RWPE1 (cell line): ENCODE data around the gene PIK3C2B.

Source experiments
- CTCF ChIA-PET: fragments of 350-600 bp; sonication (Branson Sonifier 250); formaldehyde crosslinking; extraction: SDS; loops from one replicate; lab custom pipeline; 2021; lab: Yijun Ruan, JAX
- POLR2A ChIA-PET: fragments of 400-600 bp; formaldehyde crosslinking; extraction: SDS; loops from one replicate; lab custom pipeline; 2020; ENCODE audit warnings: antibody characterized with exemption; ENCODE audit not compliant: low non-redundant PET; lab: Yijun Ruan, JAX
- DNase-seq: peaks from one replicate; pipeline ENCODE4 v3.0.0; 2012; ENCODE audit warnings: low spot score
- H3K27ac ChIP-seq: fragments of 450-650 bp; 2 replicates; pipeline ENCODE4 v1.5.1; 2017
- CTCF ChIP-seq: fragments of 450-650 bp; conservative IDR thresholded peaks from 2 replicates; pipeline ENCODE4 v1.5.1; 2017; ENCODE audit warnings: low read depth, mild to moderate bottlenecking

PIK3C2B gene

GRCh38 chr1:204477036-204477740 lies 17.4 kb downstream of the PIK3C2B start:
- ChIA-PET POLR2A (no interaction called here), CTCF (interaction anchor here (0.8 to 3.8 kb wide), 3 partner anchors 17 to 46 kb away, joined by 3 to 22 read pairs (median 14); no protein-coding TSS in a partner anchor)
- H3K27ac ChIP-seq: no peak overlapping the region

GRCh38 chr1:204476563-204476962 lies 18.0 kb downstream of the PIK3C2B start:
- POLR2A ChIA-PET: no interaction called here
- TF ChIP-seq CTCF: no peak
- DNase-seq: no peak
- CTCF ChIA-PET: interaction anchor here (3.7 kb wide), 1 partner anchor 45 kb away, joined by 22 read pairs; no protein-coding TSS in a partner anchor
- H3K27ac ChIP-seq: no peak overlapping the region

More at GRCh38 chr1:204477036-204477740, 17.4 kb downstream of the PIK3C2B start:
- DNase-seq: no peak
- no peak for TF ChIP-seq CTCF

- CTCF ChIA-PET: no interaction called here
- POLR2A ChIA-PET: no interaction called here
- no peak overlapping the region for H3K27ac ChIP-seq
- no peak for DNase-seq
- no peak for TF ChIP-seq CTCF
Measured at GRCh38 chr1:204475656-204476432, 18.8 kb downstream of the PIK3C2B start.

- DNase-seq: no peak
- H3K27ac ChIP-seq: no peak overlapping the region
- ChIA-PET CTCF (no interaction called here), POLR2A (no interaction called here)
- TF ChIP-seq CTCF: no peak
Measured at GRCh38 chr1:204473400-204473965, 21.1 kb downstream of the PIK3C2B start.

GRCh38 chr1:204472660-204473059 lies 21.9 kb downstream of the PIK3C2B start:
- TF ChIP-seq CTCF: no peak
- H3K27ac ChIP-seq: no peak overlapping the region
- no peak for DNase-seq
- CTCF ChIA-PET: no interaction called here
- POLR2A ChIA-PET: no interaction called here

- ChIA-PET CTCF (interaction anchor here (0.6 to 0.7 kb wide), 2 partner anchors 314 to 742 kb away, joined by 3 to 5 read pairs; no protein-coding TSS in a partner anchor), POLR2A (interaction anchor here (0.5 kb wide), 1 partner anchor 14 kb away, joined by 4 read pairs; no protein-coding TSS in a partner anchor)
- DNase-seq: no peak
- no peak overlapping the region for H3K27ac ChIP-seq
- no peak for TF ChIP-seq CTCF
Measured at GRCh38 chr1:204471687-204472086, 22.9 kb downstream of the PIK3C2B start.
